H9 (cell line): ENCODE results near the gene RPL38. TPM values are rescaled to one million over a fixed set of nuclear protein-coding genes. Genes with fewer than 3 reads are reported as not detected.
A peak's percentile ranks its signal among the peaks of the same experiment; 100 is the strongest.

ENCODE experiments used
- DNase-seq: peaks from one replicate; pipeline ENCODE4 v3.0.0-alpha.2; 2017
- H2AFZ ChIP-seq: one replicate; pipeline ENCODE4 v1.6.1; 2013; ENCODE audit warnings: mild to moderate bottlenecking, low read length, control low read depth, moderate library complexity
- H2AK5ac ChIP-seq: 2 replicates; pipeline ENCODE4 v1.6.1; 2013; ENCODE audit warnings: low read length, control low read depth, mixed read lengths; ENCODE audit not compliant: insufficient read length
- H2BK120ac ChIP-seq: one replicate; pipeline ENCODE4 v1.6.1; 2013; ENCODE audit warnings: low read depth, mild to moderate bottlenecking, low read length, control low read depth, inconsistent platforms; ENCODE audit not compliant: poor library complexity, severe bottlenecking
- H2BK12ac ChIP-seq: 2 replicates; pipeline ENCODE4 v1.6.1; 2013; ENCODE audit warnings: low read length, control low read depth, mixed read lengths, low read depth; ENCODE audit not compliant: insufficient read length
- H2BK15ac ChIP-seq: 2 replicates; pipeline ENCODE4 v1.6.1; 2013; ENCODE audit warnings: low read depth, low read length, control low read depth
- H2BK20ac ChIP-seq: one replicate; pipeline ENCODE4 v1.6.1; 2013; ENCODE audit warnings: low read depth, mild to moderate bottlenecking, low read length, control low read depth, inconsistent platforms; ENCODE audit not compliant: poor library complexity, severe bottlenecking
- H2BK5ac ChIP-seq: 2 replicates; pipeline ENCODE4 v1.6.1; 2013; ENCODE audit warnings: low read length, control low read depth, mixed read lengths; ENCODE audit not compliant: insufficient read length
- H3K14ac ChIP-seq: 2 replicates; pipeline ENCODE4 v1.6.1; 2013; ENCODE audit warnings: low read length, control low read depth; ENCODE audit not compliant: insufficient read depth
- H3K18ac ChIP-seq: 2 replicates; pipeline ENCODE4 v1.6.1; 2013; ENCODE audit warnings: low read depth, mild to moderate bottlenecking, mixed read lengths, low read length, control low read depth; ENCODE audit not compliant: insufficient read length
- H3K23ac ChIP-seq: 2 replicates; pipeline ENCODE4 v1.6.1; 2013; ENCODE audit warnings: low read length, control low read depth, mixed read lengths, low read depth; ENCODE audit not compliant: insufficient read length
- H3K23me2 ChIP-seq: 2 replicates; pipeline ENCODE4 v1.6.1; 2013; ENCODE audit warnings: low read depth, mild to moderate bottlenecking, mixed read lengths, low read length, control low read depth; ENCODE audit not compliant: insufficient read length, poor library complexity, severe bottlenecking
- H3K27ac ChIP-seq: 2 replicates; pipeline ENCODE4 v1.5.1; 2013; ENCODE audit warnings: low read length, control low read depth, mixed read lengths, low read depth; ENCODE audit not compliant: insufficient read length
- H3K27me3 ChIP-seq: 2 replicates; pipeline ENCODE4 v1.6.1; 2013; ENCODE audit warnings: low read length, control low read depth, inconsistent platforms; ENCODE audit not compliant: insufficient read depth
- H3K4ac ChIP-seq: 2 replicates; pipeline ENCODE4 v1.6.1; 2013; ENCODE audit warnings: low read depth, mild to moderate bottlenecking, control low read depth, inconsistent platforms, low read length, moderate library complexity
- H3K4me1 ChIP-seq: 2 replicates; pipeline ENCODE4 v1.6.1; 2013; ENCODE audit warnings: low read length, control low read depth, inconsistent platforms; ENCODE audit not compliant: insufficient read depth
- H3K4me2 ChIP-seq: 2 replicates; pipeline ENCODE4 v1.6.1; 2013; ENCODE audit warnings: low read length, control low read depth, mixed read lengths; ENCODE audit not compliant: insufficient read length, insufficient read depth
- H3K56ac ChIP-seq: 2 replicates; pipeline ENCODE4 v1.6.1; 2013; ENCODE audit warnings: low read depth, mild to moderate bottlenecking, mixed read lengths, low read length, control low read depth; ENCODE audit not compliant: insufficient read length
- H3K79me1 ChIP-seq: 2 replicates; pipeline ENCODE4 v1.6.1; 2013; ENCODE audit warnings: low read depth, mild to moderate bottlenecking, moderate library complexity, low read length, control low read depth, inconsistent platforms; ENCODE audit not compliant: insufficient read depth, poor library complexity, severe bottlenecking
- H3K79me2 ChIP-seq: 2 replicates; pipeline ENCODE4 v1.6.1; 2013; ENCODE audit warnings: low read length, control low read depth, inconsistent platforms; ENCODE audit not compliant: insufficient read depth
- H3K9ac ChIP-seq: 2 replicates; pipeline ENCODE4 v1.6.1; 2013; ENCODE audit warnings: low read length, control low read depth, mixed read lengths; ENCODE audit not compliant: insufficient read length; ENCODE audit errors: extremely low read depth
- H3K9me3 ChIP-seq: one replicate; pipeline ENCODE4 v1.6.1; 2013; ENCODE audit warnings: low read depth, low read length, inconsistent platforms; ENCODE audit not compliant: control insufficient read depth
- H3T11ph ChIP-seq: one replicate; pipeline ENCODE4 v1.6.1; 2013; ENCODE audit warnings: mild to moderate bottlenecking, low read length, control low read depth, inconsistent platforms
- H4K20me1 ChIP-seq: one replicate; pipeline ENCODE4 v1.6.1; 2013; ENCODE audit not compliant: control insufficient read depth, insufficient read length, insufficient read depth
- H4K5ac ChIP-seq: 2 replicates; pipeline ENCODE4 v1.6.1; 2013; ENCODE audit warnings: low read depth, mild to moderate bottlenecking, mixed read lengths, low read length, control low read depth; ENCODE audit not compliant: insufficient read length
- H4K8ac ChIP-seq: replicated peaks from 2 replicates; pipeline ENCODE4 v1.6.1; 2013; ENCODE audit warnings: low read length, control low read depth, mixed read lengths, low read depth; ENCODE audit not compliant: insufficient read length
- H4K91ac ChIP-seq: 2 replicates; pipeline ENCODE4 v1.6.1; 2013; ENCODE audit warnings: low read depth, mild to moderate bottlenecking, moderate library complexity, mixed read lengths, low read length, control low read depth; ENCODE audit not compliant: insufficient read length
- H3K27ac Mint-ChIP-seq, 3 experiments: 2 replicates in 2 of 3; 3 replicates in 1 of 3; pipeline ENCODE4 v1.8.0; 2020 to 2021; ENCODE audit warnings: mixed read lengths in 3 of 3, mild to moderate bottlenecking in 1 of 3, moderate library complexity in 1 of 3
- H3K27me3 Mint-ChIP-seq: 2 replicates; pipeline ENCODE4 v1.8.0; 2021; ENCODE audit warnings: low read depth, mild to moderate bottlenecking, moderate library complexity, mixed read lengths
- H3K36me3 Mint-ChIP-seq, 3 experiments: 2 replicates in 2 of 3; 3 replicates in 1 of 3; pipeline ENCODE4 v1.8.0; 2020 to 2021; ENCODE audit warnings: low read depth in 3 of 3, mixed read lengths in 3 of 3; ENCODE audit not compliant: insufficient read depth in 1 of 3
- H3K4me1 Mint-ChIP-seq, 2 experiments: 2 replicates each; pipeline ENCODE4 v1.8.0; 2020; ENCODE audit warnings: mixed read lengths in 2 of 2
- H3K4me3 Mint-ChIP-seq, 2 experiments: 2 replicates in 1 of 2; 3 replicates in 1 of 2; pipeline ENCODE4 v1.8.0; 2020 to 2021; ENCODE audit warnings: mild to moderate bottlenecking in 2 of 2, mixed read lengths in 2 of 2, moderate library complexity in 1 of 2
- H3K9me3 Mint-ChIP-seq, 2 experiments: 2 replicates in 1 of 2; 3 replicates in 1 of 2; pipeline ENCODE4 v1.8.0; 2020; ENCODE audit warnings: mild to moderate bottlenecking in 2 of 2, mixed read lengths in 2 of 2, moderate library complexity in 1 of 2
- WGBS: extraction: QIAGEN DNeasy Blood & Tissue Kit; methylation state at CpG from one replicate; pipeline ENCODE4 v1.1.7; 2013; ENCODE audit warnings: missing lambda C conversion rate, low lambda C conversion rate, mixed read lengths; ENCODE audit not compliant: insufficient read length; ENCODE audit errors: extremely low coverage; 5-methylcytosine and 5-hydroxymethylcytosine counted together
- total RNA-seq: library from RNA; stranded (reverse); gene quantifications from 2 replicates; pipeline ENCODE4 v1.2.1, GENCODE V29; 2021
- TF ChIP-seq, protein P1 (sequence below): fragments of 200-600 bp; sonication (generic); conservative IDR thresholded peaks from 3 replicates; pipeline ENCODE4 v1.8.0; 2021; ENCODE audit warnings: antibody characterized with exemption, mild to moderate bottlenecking

RPL38 gene
- total RNA-seq, 1 experiment from 2014 or later, result 1,358 TPM

DNA sequence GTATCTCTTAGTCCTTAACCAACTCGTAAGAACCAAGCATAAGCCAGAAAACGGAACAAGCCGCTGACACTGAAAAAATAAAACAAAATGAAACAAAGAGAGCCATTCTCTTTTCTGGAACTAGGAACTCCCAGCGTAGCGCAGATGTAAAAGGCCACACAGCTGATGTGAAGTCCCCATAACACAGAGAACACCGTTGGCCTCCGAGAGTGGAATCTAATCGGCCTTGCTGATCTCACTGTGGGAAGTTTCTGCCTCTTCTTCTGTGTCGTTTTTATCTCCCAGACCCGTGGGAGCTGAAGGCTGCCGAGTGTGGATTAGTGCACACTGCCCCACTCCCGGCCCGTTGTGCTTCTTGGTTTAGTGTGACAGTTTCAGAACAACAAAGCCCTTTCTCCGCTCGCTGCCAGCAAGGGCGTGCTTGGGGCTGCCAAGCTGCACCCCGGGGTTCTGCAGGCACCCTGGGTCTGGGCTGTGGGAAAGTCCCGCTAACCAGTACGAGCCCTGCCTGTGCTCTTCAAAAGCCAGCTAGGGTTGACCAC is 31.6 kb downstream of the RPL38 start:
- no peak overlapping the region for H3K27ac Mint-ChIP-seq

More for the DNA sequence above, 31.6 kb downstream of the RPL38 start:
- Histone ChIP-seq H3K4ac (no peak overlapping the region), H3K9ac (no peak overlapping the region), H3K27me3 (no peaks in the 10 kb centered on the region), H3K23me2 (no peaks in the 10 kb centered on the region), H3K18ac (no peak overlapping the region), H3K9me3 (no peaks in the 10 kb centered on the region), H2BK120ac (peak overlapping the region; percentile 30), H3K14ac (no peak overlapping the region), H2BK5ac (no peak overlapping the region), H4K20me1 (no peaks in the 10 kb centered on the region), H3K56ac (no peak overlapping the region), H3K23ac (no peak overlapping the region), H4K91ac (no peak overlapping the region), H3T11ph (no peak overlapping the region), H3K79me2 (no peaks in the 10 kb centered on the region), H2BK12ac (no peak overlapping the region), H3K4me1 (no peaks in the 10 kb centered on the region), H2AK5ac (no peak overlapping the region), H3K4me2 (no peak overlapping the region), H3K79me1 (no peaks in the 10 kb centered on the region), H4K5ac (no peak overlapping the region), H2BK20ac (no peak overlapping the region), H3K27ac (no peak overlapping the region), H2AFZ (no peak overlapping the region), H2BK15ac (no peak overlapping the region), H4K8ac (no peak overlapping the region)
- Mint-ChIP-seq H3K9me3 (no peaks in the 10 kb centered on the region), H3K27me3 (peaks cover 3% of the 10 kb centered on the region; the same call in 1 of the 2 replicates), H3K4me3 (no peak overlapping the region), H3K4me1 (peaks cover 13 to 46% of the 10 kb centered on the region in 2 experiments), H3K36me3 (no peaks in the 10 kb centered on the region; a peak in 1 of 7 replicates)
- TF ChIP-seq, protein P1, sequence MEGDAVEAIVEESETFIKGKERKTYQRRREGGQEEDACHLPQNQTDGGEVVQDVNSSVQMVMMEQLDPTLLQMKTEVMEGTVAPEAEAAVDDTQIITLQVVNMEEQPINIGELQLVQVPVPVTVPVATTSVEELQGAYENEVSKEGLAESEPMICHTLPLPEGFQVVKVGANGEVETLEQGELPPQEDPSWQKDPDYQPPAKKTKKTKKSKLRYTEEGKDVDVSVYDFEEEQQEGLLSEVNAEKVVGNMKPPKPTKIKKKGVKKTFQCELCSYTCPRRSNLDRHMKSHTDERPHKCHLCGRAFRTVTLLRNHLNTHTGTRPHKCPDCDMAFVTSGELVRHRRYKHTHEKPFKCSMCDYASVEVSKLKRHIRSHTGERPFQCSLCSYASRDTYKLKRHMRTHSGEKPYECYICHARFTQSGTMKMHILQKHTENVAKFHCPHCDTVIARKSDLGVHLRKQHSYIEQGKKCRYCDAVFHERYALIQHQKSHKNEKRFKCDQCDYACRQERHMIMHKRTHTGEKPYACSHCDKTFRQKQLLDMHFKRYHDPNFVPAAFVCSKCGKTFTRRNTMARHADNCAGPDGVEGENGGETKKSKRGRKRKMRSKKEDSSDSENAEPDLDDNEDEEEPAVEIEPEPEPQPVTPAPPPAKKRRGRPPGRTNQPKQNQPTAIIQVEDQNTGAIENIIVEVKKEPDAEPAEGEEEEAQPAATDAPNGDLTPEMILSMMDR, result no peak
- no peak for DNase-seq
- no CpG with 5 or more reads among the region's 19 CpGs for whole genome bisulfite sequencing
